Activated naive CD4-positive, alpha-beta T cell treated with anti-CD3 and anti-CD28 coated beads, Interleukin-2, amount 50 U/mL, for 24 hours (primary cell): ENCODE results near the gene WDR74.
A peak's percentile ranks its signal among the peaks of the same experiment; 100 is the strongest.
"Not testable (repeated sequence)": the region's sequence is repeated elsewhere in the genome, so short reads cannot be mapped to it uniquely, and the experiment has no call there.

Experiments used
- H3K27ac Mint-ChIP-seq: one replicate; pipeline ENCODE4 v1.8.0; 2021; ENCODE audit warnings: mild to moderate bottlenecking, mixed read lengths
- H3K27me3 Mint-ChIP-seq: one replicate; pipeline ENCODE4 v1.8.0; 2021; ENCODE audit warnings: mixed read lengths
- H3K36me3 Mint-ChIP-seq: one replicate; pipeline ENCODE4 v1.8.0; 2021; ENCODE audit warnings: mixed read lengths
- H3K4me1 Mint-ChIP-seq: one replicate; pipeline ENCODE4 v1.8.0; 2021; ENCODE audit warnings: mixed read lengths
- H3K4me3 Mint-ChIP-seq: one replicate; pipeline ENCODE4 v1.8.0; 2021; ENCODE audit warnings: mild to moderate bottlenecking, mixed read lengths
- H3K9me3 Mint-ChIP-seq: one replicate; pipeline ENCODE4 v1.8.0; 2021; ENCODE audit warnings: mixed read lengths

Gene WDR74

DNA sequence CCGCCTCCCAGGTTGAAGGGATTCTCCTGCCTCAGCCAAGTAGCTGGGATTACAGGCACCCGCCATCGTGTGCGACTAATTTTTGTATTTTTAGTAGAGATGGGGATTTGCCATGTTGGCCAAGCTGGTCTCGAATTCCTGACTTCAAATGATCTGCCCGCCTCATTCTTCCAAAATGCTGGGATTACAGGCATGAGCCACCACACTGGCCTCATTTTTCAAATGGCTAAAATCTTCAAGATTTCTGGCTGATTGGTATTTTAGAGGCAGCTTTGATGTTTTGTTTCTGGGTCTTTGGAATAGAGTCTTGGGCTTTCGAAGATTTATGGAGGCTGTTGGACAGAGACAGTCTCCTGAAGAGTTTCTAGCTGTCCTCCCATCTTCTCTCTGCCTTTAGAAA lies 35.5 kb upstream of the WDR74 start:
- H3K36me3 Mint-ChIP-seq = peaks cover 1% of the 10 kb centered on the region
- H3K27ac Mint-ChIP-seq = no peak overlapping the region
- no peaks in the 10 kb centered on the region for H3K9me3 Mint-ChIP-seq
- H3K27me3 Mint-ChIP-seq = no peaks in the 10 kb centered on the region
- H3K4me3 Mint-ChIP-seq = no peak overlapping the region
- peaks cover 5% of the 10 kb centered on the region for H3K4me1 Mint-ChIP-seq

GRCh38 chr11:62865635-62866034 lies 26.2 kb upstream of the WDR74 start:
- Mint-ChIP-seq H3K4me3 (no peak overlapping the region), H3K36me3 (no peaks in the 10 kb centered on the region), H3K9me3 (no peaks in the 10 kb centered on the region), H3K4me1 (peaks cover 6% of the 10 kb centered on the region), H3K27ac (no peak overlapping the region), H3K27me3 (no peaks in the 10 kb centered on the region)

GRCh38 chr11:62863687-62864335 lies 24.4 kb upstream of the WDR74 start:
- Mint-ChIP-seq H3K9me3 (no peaks in the 10 kb centered on the region), H3K4me1 (peaks cover 6% of the 10 kb centered on the region), H3K4me3 (no peak overlapping the region), H3K36me3 (no peaks in the 10 kb centered on the region), H3K27me3 (no peaks in the 10 kb centered on the region), H3K27ac (no peak overlapping the region)

DNA sequence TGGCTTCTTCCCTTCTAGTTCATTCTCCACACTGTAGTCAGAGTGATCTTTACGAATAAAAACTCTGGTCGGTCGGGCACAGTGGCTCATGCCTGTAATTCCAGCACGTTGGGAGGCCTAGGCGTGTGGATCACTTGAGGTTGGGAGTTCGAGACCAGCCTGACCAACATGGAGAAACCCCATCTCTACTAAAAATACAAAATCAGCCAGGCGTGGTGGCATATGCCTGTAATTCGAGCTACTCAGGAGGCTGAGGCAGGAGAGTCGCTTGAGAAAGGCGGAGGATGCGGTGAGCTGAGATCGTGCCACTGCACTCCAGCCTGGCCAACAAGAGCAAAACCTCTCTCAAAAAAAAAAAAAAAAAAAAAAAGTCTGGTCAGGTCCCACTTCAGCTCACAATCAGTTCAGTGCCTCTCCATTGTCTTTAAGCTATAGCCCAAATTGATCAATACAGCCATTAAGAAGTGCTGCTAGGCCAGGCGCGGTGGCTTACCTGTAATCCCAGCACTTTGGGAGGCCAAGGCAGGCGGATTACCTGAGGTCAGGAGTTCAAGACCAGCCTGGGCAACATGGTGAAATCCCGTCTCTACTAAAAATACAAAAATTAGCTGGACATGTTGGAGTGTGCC lies 22.3 kb upstream of the WDR74 start:
- not testable (repeated sequence) for H3K27ac Mint-ChIP-seq, H3K36me3 Mint-ChIP-seq, H3K9me3 Mint-ChIP-seq, H3K27me3 Mint-ChIP-seq, H3K4me3 Mint-ChIP-seq
- H3K4me1 Mint-ChIP-seq = peaks cover 20% of the 10 kb centered on the region

DNA sequence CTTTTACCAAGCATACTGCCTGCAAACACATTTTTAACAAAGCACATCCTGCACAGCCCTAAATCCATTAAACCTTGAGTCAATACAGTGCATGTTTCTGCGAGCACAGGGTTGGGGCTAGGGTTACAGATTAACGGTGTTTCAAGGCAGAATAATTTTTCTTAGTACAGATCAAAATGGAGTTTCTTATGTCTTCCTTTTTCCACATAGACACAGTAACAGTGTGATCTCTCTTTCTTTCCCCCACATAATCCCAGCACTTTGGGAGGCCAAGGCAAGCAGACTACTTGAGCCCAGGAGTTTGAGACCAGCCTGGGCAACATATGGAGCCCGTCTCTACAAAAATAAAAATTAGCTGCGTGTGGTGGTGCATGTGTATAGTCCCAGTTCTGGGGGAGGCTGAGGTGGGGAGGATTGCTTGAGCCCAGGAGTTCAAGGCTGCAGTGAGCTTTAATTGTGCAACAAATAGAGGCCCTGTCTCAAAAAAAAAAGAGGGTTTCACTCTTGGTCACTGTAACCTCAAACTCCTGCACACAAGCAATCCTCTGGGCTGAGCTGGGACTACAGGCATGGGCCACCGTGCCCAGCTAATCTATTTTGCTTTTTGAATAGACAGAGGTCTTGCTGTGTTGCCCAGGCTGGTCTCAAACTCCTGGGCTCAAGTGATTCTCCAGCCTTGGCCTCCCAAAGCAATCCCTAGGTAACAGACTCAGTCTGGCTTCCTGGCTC lies 21.6 kb upstream of the WDR74 start:
- no peaks in the 10 kb centered on the region for H3K9me3 Mint-ChIP-seq
- H3K4me1 Mint-ChIP-seq = peaks cover 20% of the 10 kb centered on the region
- no peak overlapping the region for H3K27ac Mint-ChIP-seq
- H3K27me3 Mint-ChIP-seq = no peaks in the 10 kb centered on the region
- H3K4me3 Mint-ChIP-seq = no peak overlapping the region
- H3K36me3 Mint-ChIP-seq = peaks cover 4% of the 10 kb centered on the region

- not testable (repeated sequence) for H3K9me3 Mint-ChIP-seq, H3K27me3 Mint-ChIP-seq
- Mint-ChIP-seq H3K4me3 (peak overlapping the region; percentile 15), H3K36me3 (peaks cover 16% of the 10 kb centered on the region), H3K27ac (peak overlapping the region; percentile 74), H3K4me1 (peaks cover 20% of the 10 kb centered on the region)
Observed at GRCh38 chr11:62859281-62859703, 19.9 kb upstream of the WDR74 start.

GRCh38 chr11:62858201-62858600 lies 18.8 kb upstream of the WDR74 start:
- Mint-ChIP-seq H3K4me3 (peak overlapping the region; percentile 95), H3K9me3 (no peaks in the 10 kb centered on the region), H3K36me3 (peaks cover 27% of the 10 kb centered on the region), H3K27me3 (no peaks in the 10 kb centered on the region), H3K27ac (no peak overlapping the region), H3K4me1 (peaks cover 30% of the 10 kb centered on the region)

- Mint-ChIP-seq H3K4me1 (peaks cover 33% of the 10 kb centered on the region), H3K9me3 (no peaks in the 10 kb centered on the region), H3K36me3 (peaks cover 32% of the 10 kb centered on the region), H3K27ac (peak overlapping the region; percentile 72), H3K27me3 (no peaks in the 10 kb centered on the region), H3K4me3 (peak overlapping the region; percentile 95)
Observed at GRCh38 chr11:62857541-62857982, 18.2 kb upstream of the WDR74 start.

DNA sequence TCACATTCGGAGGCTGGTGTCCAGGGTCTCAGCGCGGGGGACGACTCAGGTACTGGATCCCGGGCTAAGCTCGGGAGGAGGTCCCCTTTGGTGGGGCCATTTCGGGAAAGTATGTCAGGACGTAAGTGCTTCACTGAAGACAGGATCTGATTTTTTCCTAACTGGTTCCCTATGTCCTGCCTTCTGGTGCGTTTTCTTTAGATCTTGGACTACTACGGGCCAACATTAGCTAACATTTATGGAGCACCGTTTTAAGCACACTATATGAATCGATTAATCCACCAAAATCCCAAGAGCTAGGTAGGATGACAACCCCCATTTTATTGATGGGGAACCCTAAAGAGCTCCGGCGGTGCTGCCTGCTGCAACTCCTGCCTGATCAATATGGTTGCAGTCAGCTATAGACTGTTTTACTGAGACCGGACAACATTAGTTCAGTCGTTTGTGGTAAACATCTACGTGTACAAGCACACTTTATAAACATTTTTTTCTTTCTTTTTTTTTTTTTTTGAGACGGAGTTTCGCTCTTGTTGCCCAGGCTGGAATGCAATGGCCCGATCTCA lies 17.0 kb upstream of the WDR74 start:
- peak overlapping the region; percentile 95 for H3K4me3 Mint-ChIP-seq
- H3K9me3 Mint-ChIP-seq = no peaks in the 10 kb centered on the region
- H3K27me3 Mint-ChIP-seq = no peaks in the 10 kb centered on the region
- H3K36me3 Mint-ChIP-seq = peaks cover 38% of the 10 kb centered on the region
- H3K4me1 Mint-ChIP-seq = peaks cover 38% of the 10 kb centered on the region
- peak overlapping the region; percentile 97 for H3K27ac Mint-ChIP-seq

DNA sequence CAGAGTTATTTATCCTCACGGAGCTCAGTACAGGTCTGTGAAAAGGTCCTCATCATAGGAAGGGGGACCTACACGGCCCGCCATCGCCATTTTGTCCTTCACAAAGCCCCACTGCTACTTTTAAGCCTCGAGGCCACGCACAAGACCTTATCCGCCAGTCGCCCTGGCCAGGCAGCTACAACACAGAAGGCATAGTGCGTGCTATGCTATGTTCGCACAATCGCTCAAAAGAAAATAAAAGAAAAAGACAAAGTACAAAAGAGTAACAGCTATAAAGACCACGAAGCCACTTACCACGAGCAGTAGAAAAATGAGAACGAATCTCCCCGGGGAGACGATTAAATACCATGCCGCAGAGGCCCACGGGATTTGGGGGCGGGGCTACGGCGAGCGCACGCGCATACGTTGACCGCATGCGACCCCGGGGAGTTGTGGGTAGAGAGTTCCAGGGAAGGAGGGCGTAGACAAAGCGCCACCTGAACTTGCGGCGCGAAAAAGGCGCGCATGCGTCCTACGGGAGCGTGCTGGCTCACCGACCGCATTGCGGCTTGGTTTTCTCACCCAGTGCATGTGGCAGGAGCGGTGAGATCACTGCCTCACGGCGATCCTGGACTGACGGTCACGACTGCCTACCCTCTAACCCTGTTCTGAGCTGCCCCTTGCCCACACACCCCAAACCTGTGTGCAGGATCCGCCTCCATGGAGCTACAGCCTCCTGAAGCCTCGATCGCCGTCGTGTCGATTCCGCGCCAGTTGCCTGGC lies 16.4 kb upstream of the WDR74 start:
- Mint-ChIP-seq H3K36me3 (peaks cover 38% of the 10 kb centered on the region), H3K27me3 (no peaks in the 10 kb centered on the region), H3K27ac (peak overlapping the region; percentile 97), H3K4me3 (peak overlapping the region; percentile 95), H3K9me3 (no peaks in the 10 kb centered on the region), H3K4me1 (peaks cover 38% of the 10 kb centered on the region)

DNA sequence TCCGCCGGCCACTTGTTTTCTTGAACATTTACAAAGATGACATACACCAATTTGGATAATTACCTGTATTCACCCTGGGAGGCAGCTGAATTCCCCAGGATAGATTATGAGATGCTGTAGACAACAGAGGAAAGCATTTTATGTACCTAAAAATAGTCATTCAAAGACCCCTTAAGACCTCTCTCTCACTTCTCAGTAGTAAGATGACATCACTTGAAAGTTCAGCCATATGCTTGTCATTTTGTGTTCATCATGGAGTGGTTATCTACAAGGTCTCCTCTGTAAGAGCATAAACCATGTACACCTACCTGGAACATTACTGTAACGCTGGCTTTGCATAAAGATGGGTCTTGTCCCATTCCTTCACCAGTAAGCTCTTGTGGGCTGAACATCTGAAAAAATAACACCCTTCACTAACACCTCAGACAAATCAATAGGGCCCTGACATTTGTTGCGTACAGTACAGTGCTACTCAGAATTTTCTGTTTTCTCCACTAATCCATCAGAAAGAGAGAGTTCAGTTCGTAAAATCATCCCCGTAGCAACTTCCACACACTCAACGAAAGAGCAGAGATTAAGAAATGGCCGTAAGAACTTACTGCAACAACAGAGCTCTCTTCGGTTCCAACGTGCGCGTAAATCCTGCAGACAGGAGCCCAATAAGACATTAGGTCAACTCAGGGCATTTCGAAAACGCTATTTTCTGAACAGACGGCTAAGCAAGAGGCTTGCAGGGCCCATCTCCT lies 15.6 kb upstream of the WDR74 start:
- Mint-ChIP-seq H3K9me3 (no peaks in the 10 kb centered on the region), H3K27ac (peak overlapping the region; percentile 97), H3K4me1 (peaks cover 38% of the 10 kb centered on the region), H3K27me3 (no peaks in the 10 kb centered on the region), H3K36me3 (peaks cover 38% of the 10 kb centered on the region), H3K4me3 (peak overlapping the region; percentile 95)

DNA sequence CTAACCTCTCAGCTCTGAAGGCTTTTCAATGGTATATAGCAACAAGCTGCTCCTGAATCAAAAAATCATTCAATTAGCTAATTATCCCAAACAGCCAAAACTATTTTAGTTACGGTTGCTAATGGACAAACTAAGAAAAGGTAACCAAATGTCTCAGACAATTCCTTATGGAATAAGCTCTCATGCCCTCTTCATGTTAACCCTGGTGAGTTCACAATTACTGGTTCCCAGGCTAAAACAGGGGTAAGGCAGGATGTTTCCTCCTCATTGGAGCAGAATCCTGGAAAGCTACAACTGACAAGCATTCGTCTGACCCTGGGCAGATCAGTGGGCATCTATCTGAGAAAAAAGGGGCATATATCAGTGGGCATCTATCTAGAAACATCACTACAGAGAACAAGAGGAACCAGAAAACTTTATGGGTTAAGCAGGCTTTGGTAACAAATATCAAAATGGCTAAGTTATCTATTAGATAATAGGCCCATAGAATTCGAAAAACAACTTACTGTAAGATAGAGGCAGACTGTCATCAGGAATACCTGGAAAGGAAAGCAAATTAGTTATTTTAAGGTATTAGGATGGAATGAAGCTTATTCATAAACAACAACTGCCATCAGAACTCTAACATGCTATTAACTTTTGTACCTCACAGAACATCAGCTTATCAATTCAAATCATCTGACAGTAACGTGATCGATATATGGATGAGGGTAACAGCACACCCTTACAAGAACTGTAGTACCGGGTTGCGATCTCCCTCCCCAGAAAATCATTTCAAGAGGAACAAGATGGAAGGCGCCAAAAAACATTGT lies 14.8 kb upstream of the WDR74 start:
- no peaks in the 10 kb centered on the region for H3K27me3 Mint-ChIP-seq
- peak overlapping the region; percentile 95 for H3K4me3 Mint-ChIP-seq
- peaks cover 39% of the 10 kb centered on the region for H3K4me1 Mint-ChIP-seq
- H3K9me3 Mint-ChIP-seq = no peaks in the 10 kb centered on the region
- H3K27ac Mint-ChIP-seq = peak overlapping the region; percentile 97
- H3K36me3 Mint-ChIP-seq = peaks cover 38% of the 10 kb centered on the region

DNA sequence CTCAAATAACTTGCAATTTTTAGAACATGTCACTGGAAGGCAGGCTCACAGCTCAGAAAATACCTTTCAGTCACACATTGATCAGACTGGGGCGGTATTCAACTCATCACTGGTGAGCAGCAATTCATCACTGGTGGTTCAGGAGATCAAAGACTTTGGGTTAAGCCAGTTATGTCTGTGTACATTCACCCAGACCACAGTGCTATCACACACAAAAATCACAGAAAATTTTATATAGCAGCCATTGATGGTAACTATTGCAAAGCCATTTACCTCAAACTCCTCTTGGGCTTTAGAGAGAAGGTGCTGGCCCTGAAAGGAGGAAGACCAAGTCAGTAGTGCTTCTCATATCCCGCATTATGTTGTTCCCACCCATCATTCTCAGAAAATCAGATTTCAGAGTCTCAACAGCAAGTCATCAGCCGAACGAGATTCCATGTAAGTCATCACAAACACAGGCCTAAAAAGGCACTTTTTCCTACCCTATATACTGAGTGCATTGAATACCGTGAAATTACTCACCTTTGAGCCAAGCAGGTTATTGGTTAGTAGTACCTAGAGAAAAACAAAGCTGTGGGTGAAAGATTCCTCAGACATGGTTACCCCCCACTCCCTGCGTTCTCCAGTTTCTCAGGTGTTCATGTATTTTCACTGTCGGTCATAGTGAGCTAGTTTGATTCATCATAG lies 14.0 kb upstream of the WDR74 start:
- Mint-ChIP-seq H3K9me3 (no peaks in the 10 kb centered on the region), H3K27ac (peak overlapping the region; percentile 97), H3K27me3 (no peaks in the 10 kb centered on the region), H3K4me1 (peaks cover 42% of the 10 kb centered on the region), H3K36me3 (peaks cover 38% of the 10 kb centered on the region), H3K4me3 (peak overlapping the region; percentile 95)
